HCEC 1CT (cell line): ENCODE measurements around the gene TRIO.

Experiments used
- DNase-seq: peaks from one replicate; pipeline ENCODE4 v3.0.0-alpha.2; 2017

TRIO gene

DNA sequence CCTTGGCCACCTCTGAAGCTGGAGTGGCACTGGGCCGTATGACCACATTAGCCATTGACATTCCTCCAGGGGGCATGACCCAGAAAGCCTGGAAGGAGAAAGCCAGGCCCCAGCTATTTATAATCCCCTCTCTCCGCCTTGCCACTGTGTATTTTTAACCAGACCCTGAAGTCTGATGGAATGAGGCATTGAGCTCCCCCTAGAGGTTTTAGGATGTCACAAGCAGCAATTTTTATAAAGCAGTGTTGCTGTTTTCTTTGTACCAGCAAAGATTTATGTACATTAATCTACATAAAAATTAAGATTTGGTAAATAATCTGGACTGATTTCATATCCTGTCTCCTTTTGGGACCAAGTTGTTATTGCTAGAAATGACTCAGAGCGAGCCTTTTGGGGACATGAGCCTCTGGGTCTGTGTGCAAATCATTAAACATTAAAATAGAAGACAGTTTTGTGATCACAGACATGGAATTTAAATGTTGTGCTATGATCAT lies 127.1 kb downstream of the TRIO start:
- peak; percentile 84 for DNase-seq

DNA sequence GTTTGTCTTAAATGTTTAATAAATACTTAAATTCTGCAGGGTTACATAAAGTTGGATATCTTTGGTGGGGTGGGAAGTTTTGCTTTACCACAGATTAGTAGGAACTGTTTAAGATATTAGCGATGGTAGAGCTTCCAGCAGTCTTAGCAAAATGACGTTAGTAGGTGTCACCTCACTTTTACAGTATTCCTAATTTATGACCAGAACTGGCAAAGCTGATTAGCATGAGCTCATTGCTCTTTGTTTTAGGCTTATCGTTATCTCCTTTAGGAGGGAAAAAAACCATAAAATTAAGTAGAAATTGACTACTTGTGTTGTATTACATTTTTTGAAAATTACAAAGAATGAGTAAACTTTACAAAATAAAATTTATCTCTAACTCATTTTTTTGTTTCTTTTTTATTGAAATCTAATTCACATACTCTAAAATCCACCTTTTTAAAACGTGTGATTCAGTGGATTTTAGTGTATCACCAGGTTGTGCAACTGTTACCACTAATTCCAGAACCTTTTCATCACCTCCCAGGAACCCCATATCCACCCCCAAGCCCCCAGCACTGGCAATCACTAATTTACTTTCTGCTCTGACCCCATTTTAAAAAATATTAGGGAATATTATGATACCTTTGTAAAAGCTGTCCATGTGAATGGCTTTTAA lies 129.5 kb downstream of the TRIO start:
- DNase-seq: no peak

DNA sequence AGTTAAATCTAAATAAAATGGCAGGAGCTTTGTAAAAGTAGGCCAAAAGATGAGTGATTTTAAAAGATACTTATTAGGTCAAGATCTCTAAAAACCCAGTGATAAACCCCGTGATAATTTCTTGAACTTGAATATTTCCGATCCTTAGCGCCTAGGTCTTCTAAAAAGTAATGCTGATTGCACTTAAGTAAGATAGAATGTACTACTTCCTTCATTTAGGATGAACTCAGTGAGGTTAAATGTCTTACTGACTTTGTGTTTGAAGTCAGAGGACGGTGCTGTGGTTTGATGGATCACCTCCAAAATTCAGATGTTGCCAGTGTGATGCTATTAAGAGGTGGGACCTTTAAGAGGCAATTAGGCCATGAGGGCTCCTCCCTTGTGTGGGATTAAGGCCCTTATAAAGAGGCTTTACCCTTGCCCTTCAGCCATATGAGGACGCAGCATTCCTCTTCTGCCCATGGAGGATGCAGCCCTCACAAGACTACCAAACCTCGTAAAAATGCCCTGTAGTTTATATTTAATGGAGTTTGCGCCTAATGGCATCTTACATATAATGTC lies 130.1 kb downstream of the TRIO start:
- DNase-seq: no peak

DNA sequence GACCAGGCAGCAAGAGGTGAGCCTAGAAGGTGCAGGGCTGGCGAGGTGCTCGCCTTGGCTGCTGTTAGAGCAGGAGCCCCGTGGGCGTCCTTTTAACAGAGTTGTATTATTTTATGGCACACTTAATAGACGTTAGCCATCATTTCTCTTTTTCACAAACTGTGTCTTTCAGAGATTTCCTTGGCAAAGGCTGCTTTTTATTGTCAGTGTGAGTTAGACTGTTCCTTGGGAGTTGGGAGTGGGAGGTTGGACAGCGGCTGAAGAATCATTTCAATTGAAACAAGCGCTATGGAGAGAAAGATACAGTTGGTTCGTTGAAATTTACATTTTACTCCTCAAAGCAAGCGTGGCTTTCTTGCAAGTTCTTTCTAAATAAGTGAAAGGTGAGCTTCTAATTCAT lies 133.2 kb downstream of the TRIO start:
- DNase-seq: no peak

DNA sequence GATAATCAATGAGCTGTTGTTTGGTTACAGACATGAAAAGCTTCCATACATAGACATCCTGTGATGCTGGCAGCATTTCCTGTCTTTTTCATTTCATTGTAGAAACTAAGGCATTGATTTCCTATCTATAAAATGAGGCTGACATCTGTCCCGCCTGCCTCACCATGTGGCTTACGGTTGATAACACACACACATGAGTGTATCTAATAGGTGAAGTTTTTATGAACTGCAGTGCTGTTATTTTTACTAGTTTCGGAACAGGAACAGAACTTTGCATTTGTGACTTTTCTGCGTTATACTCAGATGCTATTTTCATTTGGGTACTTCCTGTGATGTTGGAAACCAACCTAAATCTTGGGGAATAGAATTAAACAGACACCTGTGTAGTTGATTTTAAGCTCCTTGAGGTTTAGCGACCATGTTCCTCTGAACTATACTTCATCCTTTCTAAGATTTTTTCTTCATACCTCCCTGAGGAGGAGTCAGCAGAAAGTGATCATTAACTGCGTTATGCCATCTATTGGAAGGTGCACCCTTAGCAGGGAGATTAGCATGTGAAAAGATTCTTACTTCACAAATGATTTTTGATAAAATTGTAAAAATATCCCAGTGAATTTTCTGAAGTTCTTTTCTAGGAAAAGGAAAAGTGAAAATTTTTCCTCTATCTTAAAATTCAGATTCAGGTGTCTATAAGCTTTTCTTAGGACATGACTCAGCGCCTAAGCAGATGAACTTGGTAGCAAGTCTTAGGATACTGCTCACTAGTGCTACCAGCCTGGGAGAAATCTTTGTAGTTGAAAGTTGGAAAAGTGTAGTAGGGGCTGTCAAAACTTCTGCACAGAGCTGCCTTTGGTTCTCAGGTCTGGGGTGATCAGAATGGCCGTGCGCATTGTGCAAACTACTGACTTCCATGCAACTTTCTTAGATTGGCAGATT lies 134.5 kb downstream of the TRIO start:
- no peak for DNase-seq

DNA sequence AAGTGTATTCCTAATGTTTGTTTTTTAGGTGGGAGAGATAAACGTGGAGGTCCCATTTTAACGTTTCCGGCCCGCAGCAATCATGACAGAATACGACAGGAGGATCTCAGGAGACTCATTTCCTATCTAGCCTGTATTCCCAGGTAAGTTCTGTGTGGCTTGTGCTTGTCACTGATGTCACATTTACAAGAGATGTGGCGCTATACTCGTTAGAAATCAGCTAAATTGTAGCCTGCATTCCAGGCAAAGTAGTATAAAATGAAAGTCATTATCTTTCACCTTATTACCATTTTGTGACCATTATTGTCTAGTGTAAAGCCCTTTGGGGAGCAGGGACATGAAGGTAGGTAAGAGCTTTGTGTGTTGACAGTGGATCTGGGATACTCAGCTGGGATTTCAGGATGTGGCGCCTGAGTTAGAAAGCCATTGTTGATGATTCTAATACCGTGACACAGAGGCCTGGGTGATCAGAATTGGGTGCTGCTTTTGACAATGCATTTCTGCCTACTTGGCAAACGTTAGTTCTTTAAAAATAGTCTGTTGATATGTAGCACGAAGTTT lies 137.2 kb downstream of the TRIO start:
- no peak for DNase-seq

DNA sequence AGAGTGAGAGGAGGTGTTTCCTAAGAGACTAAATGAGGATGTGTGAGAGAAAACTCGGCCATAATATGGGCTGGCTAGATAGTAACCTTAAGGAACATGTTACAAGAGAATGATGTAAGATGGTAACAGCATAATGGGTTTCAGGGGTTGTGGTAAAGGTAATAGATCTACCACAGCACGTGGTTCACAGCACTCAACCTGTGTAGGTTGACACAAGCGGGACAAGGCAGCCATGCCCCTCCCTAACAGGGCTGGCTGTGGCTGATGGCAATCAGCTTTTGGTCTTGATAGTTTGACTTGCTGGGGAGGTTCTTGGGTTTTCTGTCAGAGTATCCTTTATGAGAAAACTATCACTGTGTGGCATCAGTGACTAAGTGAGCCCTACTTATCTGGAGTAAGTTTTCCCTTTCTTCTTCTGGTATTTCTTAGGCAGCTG lies 138.6 kb downstream of the TRIO start:
- no peak for DNase-seq

DNA sequence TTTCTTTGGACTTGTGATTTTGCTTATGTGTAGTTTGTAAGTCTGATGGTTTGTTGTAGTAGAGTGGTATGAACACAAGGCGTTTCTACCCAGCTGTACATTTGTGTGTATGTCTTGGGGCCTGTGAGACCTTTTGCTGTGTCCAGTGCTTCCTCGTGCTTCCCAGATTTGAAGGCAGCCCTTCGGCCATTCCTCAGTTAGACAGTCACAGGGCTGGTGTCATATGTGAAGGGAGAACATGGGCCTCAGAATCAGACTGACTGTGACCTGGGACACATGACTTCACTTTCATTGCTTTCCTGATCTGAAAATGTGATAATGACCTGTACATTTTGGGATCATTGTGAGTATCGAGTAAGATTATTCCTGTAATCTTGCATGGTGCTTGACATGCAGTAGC lies 140.0 kb downstream of the TRIO start:
- DNase-seq: no peak

DNA sequence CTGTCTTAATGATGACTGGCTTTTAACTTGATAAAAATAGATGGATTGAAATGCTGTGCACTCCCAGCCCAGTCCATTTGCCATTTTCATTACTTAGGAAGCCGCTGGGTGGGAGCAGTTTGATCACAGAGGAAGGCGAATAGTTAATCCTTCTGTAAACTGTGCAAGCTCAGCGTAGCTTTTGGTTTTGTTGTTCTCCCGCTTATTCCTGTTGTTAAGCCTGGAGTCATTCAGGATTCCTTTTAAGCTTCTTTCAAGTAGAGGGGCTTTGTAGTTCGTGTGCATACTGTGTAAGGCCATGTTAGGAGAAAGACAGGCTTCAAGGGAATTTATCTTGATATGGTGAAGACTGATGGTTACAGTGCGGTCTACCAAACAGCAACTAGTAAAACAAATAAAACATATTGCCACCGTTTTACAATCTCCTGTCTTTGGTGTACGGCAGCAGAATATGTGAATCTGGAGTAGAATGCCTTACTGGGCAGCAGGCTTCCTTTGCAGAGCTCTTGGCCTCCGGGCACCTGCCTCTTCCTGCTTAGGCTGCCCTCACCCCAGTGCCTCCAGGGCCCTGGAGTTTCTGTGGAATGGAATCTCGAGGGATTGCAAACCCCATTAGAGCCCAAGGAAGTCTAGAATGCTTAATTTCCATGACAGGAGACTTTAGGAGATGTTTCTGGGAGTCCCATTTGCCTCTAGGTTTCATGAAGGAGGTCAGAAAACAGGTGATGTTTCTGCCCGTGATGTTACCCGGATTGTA lies 141.4 kb downstream of the TRIO start:
- no peak for DNase-seq

DNA sequence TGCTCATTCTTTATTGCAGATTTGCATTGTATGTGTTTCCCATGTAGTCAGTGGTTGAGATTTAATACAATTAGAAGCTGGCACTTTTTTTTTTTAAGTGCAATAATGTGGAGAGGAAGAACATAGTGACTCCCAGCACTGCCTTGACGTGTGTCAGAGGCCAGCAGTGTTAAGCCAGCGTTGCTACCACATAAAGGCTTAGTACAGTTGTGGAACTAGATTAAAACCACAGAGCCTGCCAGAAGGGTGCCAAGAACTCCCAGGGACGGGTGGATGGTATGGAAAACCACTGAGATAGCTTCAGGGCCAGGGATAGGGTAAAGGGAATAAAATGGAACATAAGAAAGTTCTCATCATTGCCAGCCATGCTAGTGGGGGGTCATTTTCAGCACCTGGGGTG lies 142.9 kb downstream of the TRIO start:
- no peak for DNase-seq

DNA sequence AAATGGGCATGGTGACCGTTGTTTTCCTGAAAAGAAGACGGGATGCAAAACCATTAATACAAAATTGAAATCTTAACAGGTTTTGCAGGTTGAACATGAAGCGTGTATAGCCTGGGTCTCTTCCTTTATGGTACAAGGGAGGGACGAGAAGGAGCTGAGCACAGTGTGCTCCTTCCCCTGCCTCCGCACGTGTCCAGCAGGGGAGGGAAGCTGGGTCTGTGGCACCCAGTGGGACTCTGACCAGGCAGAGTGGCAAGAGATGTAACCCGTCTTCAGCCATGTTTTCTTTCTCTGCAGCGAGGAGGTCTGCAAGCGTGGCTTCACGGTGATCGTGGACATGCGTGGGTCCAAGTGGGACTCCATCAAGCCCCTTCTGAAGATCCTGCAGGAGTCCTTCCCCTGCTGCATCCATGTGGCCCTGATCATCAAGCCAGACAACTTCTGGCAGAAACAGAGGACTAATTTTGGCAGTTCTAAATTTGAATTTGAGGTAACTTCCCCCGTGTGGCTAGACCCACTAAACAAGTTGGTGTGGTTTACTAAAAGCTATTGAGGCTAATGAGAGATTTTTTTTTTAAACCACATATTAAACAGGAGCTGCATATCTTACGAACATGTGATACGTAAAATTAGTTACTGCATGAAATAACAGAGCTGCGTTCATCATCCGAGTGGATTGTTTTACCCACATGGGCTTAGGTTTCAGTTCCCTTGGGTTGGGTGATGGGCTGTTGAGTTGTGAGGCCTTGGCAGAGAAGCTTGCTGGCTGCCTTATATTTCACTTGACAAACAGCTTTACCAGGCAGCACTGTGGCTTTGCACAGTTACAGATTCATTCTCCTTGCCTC lies 143.7 kb downstream of the TRIO start:
- DNase-seq: no peak

DNA sequence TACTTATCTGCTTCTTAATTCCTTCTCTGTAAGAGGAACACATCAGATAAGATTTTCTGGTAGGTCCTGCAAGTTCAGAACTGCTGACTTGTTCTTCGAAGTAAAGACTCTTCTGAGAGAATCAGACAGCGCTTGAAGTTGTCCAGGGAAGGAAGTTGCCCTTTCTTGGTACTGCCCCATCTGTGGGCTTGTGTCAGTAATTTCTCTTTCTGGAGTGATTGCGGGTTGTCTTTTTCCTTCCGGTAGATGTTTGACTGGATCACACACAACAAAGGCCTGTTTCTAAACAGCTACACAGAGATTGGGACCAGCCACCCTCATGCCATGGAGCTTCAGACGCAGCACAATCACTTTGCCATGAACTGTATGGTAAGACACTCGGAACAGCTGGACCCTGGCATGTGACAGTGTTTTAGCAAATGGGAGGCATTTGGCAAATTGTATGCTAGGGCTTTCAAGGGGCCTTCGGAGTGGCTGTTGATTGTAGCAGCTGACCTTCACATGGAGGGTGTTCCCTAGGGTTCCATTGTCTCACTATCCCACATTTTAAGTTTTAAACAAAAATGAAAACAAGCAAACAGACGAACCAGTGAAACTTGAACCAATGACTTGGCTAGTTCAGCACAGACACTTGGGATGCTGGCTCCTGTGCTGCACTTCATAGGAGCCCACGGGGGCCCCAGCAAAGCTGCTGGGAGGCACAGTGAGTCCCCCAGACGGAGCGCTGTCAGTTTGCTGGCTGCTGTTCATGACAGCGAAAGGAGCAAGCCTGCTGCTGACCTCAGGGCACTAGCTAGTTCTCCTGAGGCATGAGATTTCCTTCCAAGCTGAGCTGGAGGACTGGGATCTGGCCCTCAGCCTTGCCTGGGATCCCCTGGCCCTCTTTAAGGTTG lies 149.9 kb downstream of the TRIO start:
- DNase-seq: no peak

DNA sequence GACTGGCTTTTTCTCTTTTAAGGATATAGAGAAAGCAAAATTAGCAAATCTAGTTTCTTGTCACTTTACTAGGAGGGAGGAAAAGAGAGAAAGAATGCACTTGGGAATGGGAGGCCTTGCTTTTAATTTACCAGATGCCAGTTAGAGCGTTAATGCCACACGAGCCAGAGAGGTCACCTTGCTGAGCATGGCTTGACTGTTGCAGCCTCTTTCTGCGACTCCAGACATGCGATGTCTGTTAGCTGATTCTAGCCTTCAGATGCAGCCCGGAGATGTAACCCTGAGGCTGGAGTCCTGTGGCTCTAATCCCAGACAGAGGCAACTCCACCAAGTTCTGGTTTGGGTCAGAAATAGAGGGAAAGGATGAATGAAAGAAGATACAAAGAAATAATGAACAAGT lies 152.5 kb downstream of the TRIO start:
- no peak for DNase-seq

DNA sequence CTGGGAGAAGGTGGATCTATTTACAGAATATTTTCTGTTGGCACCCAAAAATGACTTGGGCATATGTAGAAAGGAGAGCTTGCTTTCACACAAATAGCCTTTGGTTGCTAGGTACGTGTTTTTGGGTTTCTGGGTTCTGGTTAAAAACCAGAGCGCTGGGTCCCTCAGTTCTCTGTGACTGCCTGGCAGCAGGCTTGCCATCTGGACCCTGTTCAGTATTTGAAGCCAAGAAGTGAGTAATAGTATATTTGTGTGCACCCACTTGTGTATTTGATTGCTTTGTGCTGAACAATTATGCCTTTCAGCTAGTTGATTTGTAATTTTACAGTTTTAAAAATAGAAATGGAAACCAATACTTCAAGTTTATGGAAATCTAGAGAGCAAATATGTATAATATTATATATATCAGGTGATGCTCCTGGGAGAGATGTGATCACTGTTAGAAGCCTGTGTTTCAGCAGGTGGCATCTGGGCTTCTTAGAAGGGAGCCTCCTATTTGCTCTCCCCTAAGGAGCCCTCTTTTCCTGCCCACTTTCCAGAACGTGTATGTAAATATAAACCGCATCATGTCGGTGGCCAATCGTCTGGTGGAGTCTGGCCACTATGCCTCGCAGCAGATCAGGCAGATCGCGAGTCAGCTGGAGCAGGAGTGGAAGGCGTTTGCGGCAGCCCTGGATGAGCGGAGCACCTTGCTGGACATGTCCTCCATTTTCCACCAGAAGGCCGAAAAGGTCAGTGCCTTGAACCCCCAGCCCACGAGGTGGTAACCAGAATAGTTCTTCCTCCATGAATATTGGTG lies 153.6 kb downstream of the TRIO start:
- no peak for DNase-seq

DNA sequence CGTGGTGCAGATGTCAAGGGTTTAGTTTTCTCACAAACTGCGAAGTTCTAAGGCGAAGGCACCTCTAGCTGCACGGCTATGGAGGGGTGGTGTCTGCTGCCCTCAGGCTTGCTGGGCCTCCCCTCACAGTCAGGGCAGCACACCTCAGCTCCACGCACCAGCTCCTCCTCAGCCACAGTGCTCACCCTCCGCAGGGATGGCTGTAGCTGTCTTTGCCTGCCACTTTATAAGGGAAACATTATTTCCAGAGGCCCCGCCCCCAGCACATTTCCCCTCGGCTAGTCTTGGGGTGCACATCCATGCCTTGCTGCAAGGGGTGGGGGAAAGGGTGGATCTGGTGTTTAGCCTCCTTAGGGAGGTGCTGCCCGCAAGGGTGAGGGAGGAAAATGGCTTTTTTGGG lies 154.6 kb downstream of the TRIO start:
- DNase-seq: no peak

DNA sequence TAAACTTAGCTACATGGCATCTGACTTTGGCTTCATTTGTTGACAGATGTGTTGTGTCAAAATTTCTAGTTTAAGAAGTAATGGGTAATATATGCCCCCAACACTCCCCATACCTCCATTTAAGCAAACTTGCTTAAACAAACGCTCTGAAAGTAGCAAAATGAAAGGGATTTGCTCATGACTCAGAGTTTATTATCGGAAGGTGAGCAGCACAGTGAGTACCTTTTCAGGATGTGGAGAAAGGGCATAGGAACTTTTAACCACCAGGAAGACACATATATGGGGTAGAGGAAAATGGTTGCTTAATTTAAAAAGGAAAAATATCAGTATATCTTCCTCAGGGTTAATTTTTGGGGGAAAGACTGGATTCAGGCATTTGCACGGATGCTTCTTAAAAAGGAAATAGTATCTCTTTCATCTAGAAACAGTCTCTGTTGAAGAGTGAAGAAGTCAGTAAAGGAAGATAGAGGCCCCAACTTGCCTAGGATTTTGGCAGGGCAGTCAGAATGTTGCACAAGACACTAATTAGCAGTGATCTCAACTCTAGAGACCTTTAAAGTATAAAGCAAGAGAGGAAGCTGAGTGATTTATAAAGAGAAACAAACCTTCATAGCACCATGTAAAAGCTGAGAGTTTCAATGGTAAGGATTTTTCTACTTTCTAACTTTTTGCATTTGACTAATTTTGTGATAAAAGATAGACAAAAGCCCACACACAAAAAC lies 155.1 kb downstream of the TRIO start:
- peak; percentile 22 for DNase-seq

DNA sequence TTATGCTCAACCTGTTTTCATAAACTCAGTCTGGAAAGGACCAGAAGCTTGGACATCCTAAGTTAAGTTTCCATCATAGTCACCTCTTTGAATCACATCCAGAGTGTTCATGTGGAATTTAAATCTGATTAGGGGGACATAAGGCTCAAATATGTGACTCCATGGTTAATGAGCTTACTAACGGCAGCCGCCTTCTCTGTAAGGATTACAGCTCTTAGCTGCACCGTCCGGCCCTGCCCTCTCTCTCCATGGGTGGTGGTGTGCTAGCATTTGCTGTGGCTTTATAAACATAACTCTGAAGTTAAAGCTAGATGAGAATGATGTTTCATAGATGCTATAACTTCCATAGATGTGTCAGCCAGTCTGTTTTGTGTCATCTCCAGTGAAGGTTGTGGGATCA lies 156.5 kb downstream of the TRIO start:
- DNase-seq: no peak

DNA sequence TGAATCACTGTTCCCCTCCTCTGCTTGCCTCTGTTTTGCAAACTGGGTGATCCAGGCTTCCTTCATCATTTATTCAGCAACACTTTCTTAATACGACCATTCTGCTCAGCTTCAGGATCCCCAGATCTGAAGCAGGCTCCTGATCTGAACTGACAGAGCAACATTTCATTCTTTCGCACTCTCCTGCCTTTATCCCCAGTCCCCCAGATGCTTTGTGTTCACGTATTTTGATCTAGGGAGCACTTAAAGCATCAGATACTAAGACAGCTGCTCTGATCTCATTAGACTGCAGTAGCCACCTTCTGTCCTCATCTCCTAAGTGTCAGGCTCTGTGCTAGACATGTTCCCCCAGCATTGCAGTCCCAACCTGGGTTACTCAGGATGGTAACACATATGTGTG lies 158.0 kb downstream of the TRIO start:
- DNase-seq: no peak

DNA sequence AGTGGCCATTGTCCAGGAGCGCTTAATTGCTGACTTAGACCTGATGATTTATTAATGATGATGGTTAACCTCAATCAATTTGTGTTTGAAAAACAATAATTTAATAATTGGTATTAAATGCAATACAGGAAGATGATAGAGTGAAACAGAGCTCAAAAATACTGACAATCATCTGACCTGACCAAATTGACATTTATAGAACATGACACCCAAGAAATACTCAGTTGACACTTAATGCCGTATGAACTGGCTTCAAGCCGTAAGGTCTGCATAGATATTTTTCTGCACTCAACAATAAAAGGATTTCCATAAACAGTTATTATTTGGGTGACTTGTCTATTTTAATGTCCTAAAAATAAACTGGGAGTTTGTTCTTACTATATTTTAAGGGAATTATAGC lies 159.2 kb downstream of the TRIO start:
- DNase-seq: no peak
